ENCODE measurements around the gene OCA2. TPM values are rescaled to one million over a fixed set of nuclear protein-coding genes. Genes with fewer than 3 reads are reported as not detected.

The OCA2 gene
- total RNA-seq, 1 donor from 2014 or later = 0.25 TPM

DNA sequence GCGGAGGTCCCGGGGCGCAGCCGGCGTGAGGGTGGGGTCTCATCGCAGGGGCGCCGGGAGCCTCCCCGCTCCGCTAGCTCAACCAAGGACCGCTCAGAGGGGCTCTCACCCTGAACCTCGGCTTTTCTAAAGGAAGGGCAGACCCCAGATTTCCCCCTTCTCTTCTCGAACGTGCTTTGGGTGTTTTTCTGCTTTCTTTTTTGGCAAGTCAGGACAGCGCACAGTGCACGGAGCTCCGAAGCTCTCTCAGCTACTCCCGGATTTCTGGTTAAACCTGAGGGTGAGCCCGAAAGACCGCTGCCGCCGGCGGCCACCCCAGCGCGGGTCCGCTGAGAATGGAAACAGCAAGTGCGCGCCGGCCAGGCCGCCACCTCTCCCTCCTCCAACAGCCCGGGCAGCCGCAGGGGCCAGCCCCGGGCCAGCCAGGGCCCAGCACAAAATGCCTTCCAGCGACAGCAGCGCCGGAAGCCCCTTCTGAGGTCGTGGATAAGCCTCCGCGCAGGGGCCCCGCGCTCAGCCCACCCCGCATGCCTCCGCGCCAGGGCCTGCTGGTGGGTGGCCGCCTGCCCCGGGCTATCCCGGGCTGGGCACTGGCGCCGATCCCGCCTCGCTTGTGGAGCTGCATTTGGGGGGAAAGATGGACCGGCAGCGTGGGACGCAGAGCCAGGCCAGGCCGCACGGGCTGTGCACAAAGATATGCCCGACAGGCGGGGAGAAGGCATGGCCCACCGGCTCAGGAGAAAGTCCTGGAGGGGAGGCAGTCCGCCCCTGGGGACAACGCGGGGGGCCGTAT is 8.2 kb upstream of the OCA2 start:
- H3K36me3 ChIP-seq = peaks cover 0 to 12% of the 10 kb centered on the region in 2 donors
- H3K4me1 ChIP-seq = peaks cover 16% of the 10 kb centered on the region
- TF ChIP-seq POLR2A (IDR thresholded peaks at IDR 0.05) = no peak
- no peak for TF ChIP-seq POLR2AphosphoS5 (IDR thresholded peaks at IDR 0.05; ENCODE audit: insufficient read depth in 1 of 2, low read depth in 1 of 2)
- TF ChIP-seq, protein P1, sequence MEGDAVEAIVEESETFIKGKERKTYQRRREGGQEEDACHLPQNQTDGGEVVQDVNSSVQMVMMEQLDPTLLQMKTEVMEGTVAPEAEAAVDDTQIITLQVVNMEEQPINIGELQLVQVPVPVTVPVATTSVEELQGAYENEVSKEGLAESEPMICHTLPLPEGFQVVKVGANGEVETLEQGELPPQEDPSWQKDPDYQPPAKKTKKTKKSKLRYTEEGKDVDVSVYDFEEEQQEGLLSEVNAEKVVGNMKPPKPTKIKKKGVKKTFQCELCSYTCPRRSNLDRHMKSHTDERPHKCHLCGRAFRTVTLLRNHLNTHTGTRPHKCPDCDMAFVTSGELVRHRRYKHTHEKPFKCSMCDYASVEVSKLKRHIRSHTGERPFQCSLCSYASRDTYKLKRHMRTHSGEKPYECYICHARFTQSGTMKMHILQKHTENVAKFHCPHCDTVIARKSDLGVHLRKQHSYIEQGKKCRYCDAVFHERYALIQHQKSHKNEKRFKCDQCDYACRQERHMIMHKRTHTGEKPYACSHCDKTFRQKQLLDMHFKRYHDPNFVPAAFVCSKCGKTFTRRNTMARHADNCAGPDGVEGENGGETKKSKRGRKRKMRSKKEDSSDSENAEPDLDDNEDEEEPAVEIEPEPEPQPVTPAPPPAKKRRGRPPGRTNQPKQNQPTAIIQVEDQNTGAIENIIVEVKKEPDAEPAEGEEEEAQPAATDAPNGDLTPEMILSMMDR (IDR thresholded peaks at IDR 0.05) = no peak
- H3K27ac ChIP-seq = peak overlapping the region; percentile 4
- H3K4me3 ChIP-seq = peak overlapping the region; percentile 54 to 80
- intact Hi-C loops (cut with DNase I) = no loop called here
- DNase-seq (ENCODE audit: extremely low spot score in 2 of 2) = no peak
- H3K9me3 ChIP-seq = no peaks in the 10 kb centered on the region
- no peaks in the 10 kb centered on the region for H3K27me3 ChIP-seq

DNA sequence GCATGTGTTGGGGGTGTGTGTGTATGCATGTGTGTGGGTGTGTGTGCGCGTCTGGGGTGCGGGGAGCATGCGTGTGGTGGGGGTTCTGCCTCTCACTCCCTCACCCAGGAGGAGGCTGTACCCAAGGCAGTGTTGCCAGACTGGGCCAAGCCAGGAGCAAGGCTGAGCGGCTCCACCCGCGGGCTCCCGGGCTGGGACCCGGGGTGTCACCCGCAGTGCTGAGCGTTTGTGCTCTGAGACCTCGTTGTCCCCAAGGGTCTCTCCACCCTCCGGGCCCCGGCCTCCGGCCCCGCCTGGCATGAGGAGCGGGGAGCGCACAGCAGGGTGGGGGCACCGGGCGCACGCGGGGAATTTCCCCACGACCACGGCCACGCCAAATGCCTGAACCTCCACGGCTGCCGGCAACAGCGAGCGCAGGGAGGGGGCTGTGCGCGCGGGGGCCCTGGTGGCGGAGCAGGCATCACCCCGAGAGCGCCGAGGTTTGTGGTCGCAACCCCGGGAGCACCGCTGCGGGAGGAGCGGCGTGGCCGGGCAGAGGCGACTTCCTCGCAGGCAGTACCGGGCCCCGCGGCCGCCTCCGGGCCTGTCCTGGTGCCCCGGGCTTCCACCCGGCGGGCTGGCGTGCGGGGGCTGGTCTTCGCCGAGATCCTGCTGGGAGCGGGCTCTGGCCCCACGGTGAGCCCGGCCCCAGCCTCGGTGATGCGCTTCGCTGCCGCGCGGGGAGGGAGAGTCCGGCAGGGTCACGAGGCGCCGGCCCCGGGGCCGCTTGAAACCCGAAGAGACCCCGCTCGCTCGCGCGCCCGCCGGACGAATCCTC is 7.4 kb upstream of the OCA2 start:
- Histone ChIP-seq H3K4me1 (peaks cover 16% of the 10 kb centered on the region), H3K9me3 (no peaks in the 10 kb centered on the region), H3K27ac (peak overlapping the region; percentile 4), H3K4me3 (peak overlapping the region; percentile 54 to 80), H3K36me3 (peaks cover 0 to 4% of the 10 kb centered on the region in 2 donors), H3K27me3 (no peaks in the 10 kb centered on the region)
- TF ChIP-seq POLR2A (IDR thresholded peaks at IDR 0.05) (no peak), POLR2AphosphoS5 (IDR thresholded peaks at IDR 0.05; ENCODE audit: insufficient read depth in 1 of 2, low read depth in 1 of 2) (no peak)
- TF ChIP-seq, protein P1 (IDR thresholded peaks at IDR 0.05) = no peak
- no peak for DNase-seq (ENCODE audit: extremely low spot score in 2 of 2)
- intact Hi-C loops (cut with DNase I) = no loop called here

DNA sequence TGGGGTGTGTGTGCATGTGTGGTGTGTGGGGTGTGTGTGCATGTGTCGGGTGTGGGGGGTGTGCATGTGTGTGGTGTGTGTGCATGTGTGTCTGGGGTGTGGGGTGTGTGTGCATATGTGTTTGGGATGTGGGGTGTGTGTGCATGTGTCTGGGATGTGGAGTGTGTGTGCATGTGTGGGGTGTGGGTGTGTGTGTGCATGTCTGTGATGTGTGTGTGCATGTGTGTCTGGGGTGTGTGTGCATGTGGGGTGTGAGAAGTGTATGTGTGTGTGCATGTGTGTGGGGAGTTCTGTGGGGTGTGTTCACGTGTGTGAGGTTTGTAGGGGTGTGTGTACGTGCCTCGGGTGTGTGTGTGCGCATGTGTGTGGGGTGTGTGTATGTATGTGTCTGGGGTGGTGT is 6.7 kb upstream of the OCA2 start:
- Histone ChIP-seq H3K4me1 (peaks cover 16% of the 10 kb centered on the region), H3K36me3 (no peaks in the 10 kb centered on the region), H3K9me3 (no peaks in the 10 kb centered on the region), H3K27me3 (no peaks in the 10 kb centered on the region), H3K4me3 (no peak overlapping the region), H3K27ac (no peak overlapping the region)
- DNase-seq (ENCODE audit: extremely low spot score in 2 of 2) = no peak
- TF ChIP-seq, protein P1 (IDR thresholded peaks at IDR 0.05) = no peak
- TF ChIP-seq POLR2A (IDR thresholded peaks at IDR 0.05) = no peak
- TF ChIP-seq POLR2AphosphoS5 (IDR thresholded peaks at IDR 0.05; ENCODE audit: insufficient read depth in 1 of 2, low read depth in 1 of 2) = no peak
- intact Hi-C loops (cut with DNase I) = no loop called here

DNA sequence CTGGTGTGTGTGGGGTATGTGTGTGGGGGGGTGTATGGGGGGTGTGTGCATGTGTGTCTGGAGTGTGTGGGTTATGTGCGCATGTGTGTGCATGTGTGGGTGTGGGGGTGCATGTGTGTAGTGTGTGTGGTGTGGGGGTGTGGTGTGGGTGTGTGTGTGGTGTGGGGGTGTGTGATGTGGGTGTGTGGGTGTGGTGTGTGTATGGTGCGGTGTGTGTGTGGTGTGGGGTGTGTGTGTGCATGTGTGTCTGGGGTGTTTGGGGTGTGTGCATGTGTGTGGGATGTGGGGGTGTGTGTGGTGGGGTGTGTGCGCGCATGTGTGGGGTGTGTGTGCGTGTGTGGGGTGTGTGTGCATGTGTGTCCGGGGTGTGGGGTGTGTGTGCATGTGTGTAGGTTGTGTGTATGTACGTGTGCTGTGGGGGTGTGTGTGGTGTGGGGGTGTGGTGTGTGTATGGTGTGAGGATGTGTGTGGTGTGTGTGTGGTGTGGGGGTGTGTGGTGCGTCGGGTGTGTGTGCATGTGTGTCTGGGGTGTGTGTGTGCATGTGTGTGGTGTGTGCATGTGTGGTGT is 6.2 kb upstream of the OCA2 start:
- Histone ChIP-seq H3K4me3 (no peak overlapping the region), H3K27ac (no peak overlapping the region), H3K27me3 (no peaks in the 10 kb centered on the region), H3K9me3 (no peaks in the 10 kb centered on the region), H3K36me3 (no peaks in the 10 kb centered on the region), H3K4me1 (peaks cover 16% of the 10 kb centered on the region)
- DNase-seq (ENCODE audit: extremely low spot score in 2 of 2) = no peak
- intact Hi-C loops (cut with DNase I) = no loop called here
- no peak for TF ChIP-seq POLR2A (IDR thresholded peaks at IDR 0.05)
- TF ChIP-seq, protein P1 (IDR thresholded peaks at IDR 0.05) = no peak
- TF ChIP-seq POLR2AphosphoS5 (IDR thresholded peaks at IDR 0.05; ENCODE audit: insufficient read depth in 1 of 2, low read depth in 1 of 2) = no peak

All from vagina (tissue), 2 donors.